Right lobe of liver (tissue), 4 donors: Measurements from ENCODE around the gene RBL2.

Experiments
- CTCF ChIP-seq, 4 donors: fragments of 200-600 bp in 3 of 4; fragments of 450-650 bp in 1 of 4; IDR thresholded peaks; one replicate each; pipeline versions ENCODE4 v1.5.1 to v1.8.0; 2016 to 2022; ENCODE audit warnings: antibody characterized with exemption in 4 of 4, mild to moderate bottlenecking in 2 of 4
- POLR2A ChIP-seq: fragments of 450-650 bp; IDR thresholded peaks from one replicate; pipeline ENCODE4 v1.6.1; 2017; ENCODE audit warnings: antibody characterized with exemption, mild to moderate bottlenecking
- donor health status: DM: no; HTN: no; CAD: no.
- donor health status: DM: no; HTN: no; CAD: no.
- donor health status: DM: no; HTN: yes; CAD: no.

- no peak for TF ChIP-seq POLR2A
- TF ChIP-seq CTCF (IDR thresholded peaks at IDR 0.05) = no peak
Measured at GRCh38 chr16:53478965-53479364, 44.7 kb downstream of the RBL2 start.
